HL-60 (cell line): ENCODE results near the gene LSM12.

ENCODE experiments used
- DNase-seq, 2 experiments: peaks; one replicate each; pipeline ENCODE4 v3.0.0-alpha.2; 2010 to 2020; ENCODE audit warnings: low read depth in 1 of 2, low spot score in 1 of 2
- H3K27ac ChIP-seq: fragments of 250-450 bp; sonication (Bioruptor Pico); replicated peaks from 2 replicates; pipeline ENCODE4 v1.5.1; 2020; ENCODE audit warnings: mild to moderate bottlenecking, moderate library complexity
- H3K27me3 ChIP-seq: fragments of 250-450 bp; sonication (Bioruptor Pico); 2 replicates; pipeline ENCODE4 v1.5.1; 2021; ENCODE audit warnings: mild to moderate bottlenecking, moderate library complexity; ENCODE audit not compliant: insufficient read depth, poor library complexity, severe bottlenecking
- H3K4me3 ChIP-seq: replicated peaks from 2 replicates; pipeline ENCODE4 v1.5.1; 2011; ENCODE audit warnings: mild to moderate bottlenecking, control low read depth, low read length; ENCODE audit not compliant: insufficient read depth
- CTCF ChIP-seq: IDR thresholded peaks from one replicate; pipeline ENCODE4 v1.5.1; 2011; ENCODE audit warnings: low read length, control low read depth, inconsistent platforms; ENCODE audit not compliant: insufficient read depth
- GABPA ChIP-seq: IDR thresholded peaks from 2 replicates; pipeline ENCODE4 v1.6.1; 2012; ENCODE audit warnings: low read depth
- POLR2AphosphoS5 ChIP-seq: IDR thresholded peaks from 2 replicates; pipeline ENCODE4 v1.6.1; 2012; ENCODE audit warnings: low read depth
- REST ChIP-seq: IDR thresholded peaks from 2 replicates; pipeline ENCODE4 v1.6.1; 2012; ENCODE audit warnings: low read depth; ENCODE audit not compliant: insufficient replicate concordance
- SPI1 ChIP-seq: IDR thresholded peaks from 2 replicates; pipeline ENCODE4 v1.6.1; 2012; ENCODE audit warnings: low read depth, mild to moderate bottlenecking, borderline replicate concordance

LSM12 gene

GRCh38 chr17:44014437-44015172 lies 51.9 kb downstream of the LSM12 start, which contains the start of gene TMEM101:
Gene TMEM101 (minus strand): TSS chr17:44014963. CDS start chr17:44014952, 11 bp downstream.
- DNase-seq, result peak; percentile 88 to 94
- Histone ChIP-seq H3K4me3 (peak within 1 kb of the TSS; percentile 83), H3K27me3 (no peaks in the 10 kb centered on the region), H3K27ac (peak within 1 kb of the TSS; percentile 64)
- TF ChIP-seq GABPA, result peak; percentile 99
- no peak for TF ChIP-seq CTCF
- TF ChIP-seq REST, result peak; percentile 36
- TF ChIP-seq SPI1, result 0 out of 2 replicates have a peak, but pooled peaks have one; percentile 19
- TF ChIP-seq POLR2AphosphoS5, result peak; percentile 73; the same call in 1 of the 2 replicates

- no peak overlapping the region; the same call in 1 of the 2 replicates for H3K27ac ChIP-seq
- H3K4me3 ChIP-seq, result peak overlapping the region; percentile 83
- no peak for DNase-seq
- H3K27me3 ChIP-seq, result no peaks in the 10 kb centered on the region
- no peak for TF ChIP-seq POLR2AphosphoS5
- no peak for TF ChIP-seq GABPA
- no peak for TF ChIP-seq CTCF
- TF ChIP-seq SPI1, result no peak
- no peak for TF ChIP-seq REST
Measured at GRCh38 chr17:44014133-44014436, 52.4 kb downstream of the LSM12 start.

GRCh38 chr17:44012874-44013273 lies 53.6 kb downstream of the LSM12 start:
- no peak overlapping the region for H3K27ac ChIP-seq
- no peak overlapping the region for H3K4me3 ChIP-seq
- DNase-seq, result no peak
- peaks cover 1% of the 10 kb centered on the region for H3K27me3 ChIP-seq
- TF ChIP-seq REST (no peak), POLR2AphosphoS5 (no peak), SPI1 (no peak), GABPA (no peak), CTCF (no peak)
